OCI-LY1 (cell line): Measurements from ENCODE around the gene MCC.

ENCODE experiments used
- CTCF ChIP-seq: fragments of 200-600 bp; sonication (generic), shearing (Covaris generic); IDR thresholded peaks from 2 replicates; pipeline ENCODE4 v1.5.1; 2017; ENCODE audit warnings: mild to moderate bottlenecking, antibody characterized with exemption, low read length, moderate library complexity, mixed read lengths
- EZH2 ChIP-seq: fragments of 200-600 bp; sonication (generic), shearing (Covaris generic); IDR thresholded peaks from 2 replicates; pipeline ENCODE4 v1.8.0; 2017; ENCODE audit warnings: borderline replicate concordance, mixed run types, mild to moderate bottlenecking, antibody characterized with exemption, low read length, moderate library complexity, mixed read lengths

DNA sequence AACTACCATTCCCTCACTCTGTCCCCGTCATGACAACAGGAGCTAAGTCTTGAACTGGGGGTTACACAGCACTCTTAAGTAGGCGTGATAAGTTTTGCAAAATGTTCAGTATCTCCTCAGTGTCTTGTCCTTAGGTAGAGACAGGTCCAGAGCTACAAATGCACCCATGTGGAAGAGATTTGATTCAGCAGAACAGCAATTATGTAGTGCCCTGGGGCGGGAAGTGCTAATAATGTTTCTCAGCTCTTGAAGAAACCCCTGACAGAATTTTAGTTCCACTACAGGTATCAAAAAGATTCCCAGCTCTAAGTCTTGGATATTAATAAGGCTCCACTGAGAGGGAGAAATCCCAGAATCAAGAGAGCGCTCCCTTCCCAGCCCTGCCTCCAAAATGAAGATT lies 462.0 kb downstream of the MCC start:
- TF ChIP-seq CTCF (no peak), EZH2 (no peak)
